Testis (tissue), 3 donors: ENCODE results near the gene FBXW5. TPM values are rescaled to one million over a fixed set of nuclear protein-coding genes. Genes with fewer than 3 reads are reported as not detected.

Experiments
- DNase-seq: peaks from one replicate; pipeline ENCODE4 v3.0.0-alpha.2; 2019
- H3K27ac ChIP-seq, 2 donors: fragments of 200-600 bp; sonication (generic); one replicate each; pipeline ENCODE4 v1.5.1; 2019
- H3K27me3 ChIP-seq: fragments of 200-600 bp; sonication (generic); one replicate; pipeline ENCODE4 v1.5.1; 2019
- H3K36me3 ChIP-seq: fragments of 200-600 bp; sonication (generic); one replicate; pipeline ENCODE4 v1.5.1; 2017; ENCODE audit warnings: low read depth; ENCODE audit errors: missing control alignments
- H3K4me1 ChIP-seq: fragments of 200-600 bp; sonication (generic); one replicate; pipeline ENCODE4 v1.5.1; 2019
- H3K4me3 ChIP-seq, 2 donors: fragments of 200-600 bp; sonication (generic); one replicate each; pipeline ENCODE4 v1.5.1; 2017 to 2019
- H3K9me3 ChIP-seq: fragments of 200-600 bp; sonication (generic); one replicate; pipeline ENCODE4 v1.5.1; 2017
- POLR2A ChIP-seq: fragments of 450-650 bp; IDR thresholded peaks from one replicate; pipeline ENCODE4 v1.6.1; 2017; ENCODE audit warnings: antibody characterized with exemption, mild to moderate bottlenecking, moderate library complexity
- WGBS, 2 donors: methylation state at CpG; one replicate each; pipeline ENCODE4 v1.1.5; 2018; 5-methylcytosine and 5-hydroxymethylcytosine counted together
- intact Hi-C: fragments of 100-400 bp; cut with DNase I; formaldehyde crosslinking; loops from one replicate; pipeline ENCODE4 v1.15.1; 2023; ENCODE audit warnings: low total_unique reads
- polyA plus RNA-seq: library from polyadenylated mRNA; stranded (reverse); fragments of 350-450 nt; fragmentation: Illumina TruSeq; extraction: RNeasy Lipid Tissue Mini Kit (QIAGEN cat#74804); gene quantifications from one replicate; pipeline ENCODE4 v1.2.3, GENCODE V29; 2014; ENCODE audit warnings: low read depth, low replicate concordance; ENCODE audit not compliant: insufficient read depth
- total RNA-seq, 2 donors: library from RNA; depleted of rRNA; stranded (reverse); fragments of >200 nt; gene quantifications; one replicate each; pipeline ENCODE4 v1.2.3, GENCODE V29; 2016
- TF ChIP-seq, protein P1 (sequence below), 3 experiments: fragments of 450-650 bp in 2 of 3; fragments of 200-600 bp in 1 of 3; sonication (generic) in 1 of 3; IDR thresholded peaks; one replicate each; pipeline ENCODE4 v1.5.1; 2016 to 2019; ENCODE audit warnings: antibody characterized with exemption in 3 of 3, mild to moderate bottlenecking in 2 of 3, moderate library complexity in 1 of 3

Gene FBXW5
- total and polyA plus RNA-seq, 3 donors from 2014 or later, result 452 to 749 (median 509) TPM

DNA sequence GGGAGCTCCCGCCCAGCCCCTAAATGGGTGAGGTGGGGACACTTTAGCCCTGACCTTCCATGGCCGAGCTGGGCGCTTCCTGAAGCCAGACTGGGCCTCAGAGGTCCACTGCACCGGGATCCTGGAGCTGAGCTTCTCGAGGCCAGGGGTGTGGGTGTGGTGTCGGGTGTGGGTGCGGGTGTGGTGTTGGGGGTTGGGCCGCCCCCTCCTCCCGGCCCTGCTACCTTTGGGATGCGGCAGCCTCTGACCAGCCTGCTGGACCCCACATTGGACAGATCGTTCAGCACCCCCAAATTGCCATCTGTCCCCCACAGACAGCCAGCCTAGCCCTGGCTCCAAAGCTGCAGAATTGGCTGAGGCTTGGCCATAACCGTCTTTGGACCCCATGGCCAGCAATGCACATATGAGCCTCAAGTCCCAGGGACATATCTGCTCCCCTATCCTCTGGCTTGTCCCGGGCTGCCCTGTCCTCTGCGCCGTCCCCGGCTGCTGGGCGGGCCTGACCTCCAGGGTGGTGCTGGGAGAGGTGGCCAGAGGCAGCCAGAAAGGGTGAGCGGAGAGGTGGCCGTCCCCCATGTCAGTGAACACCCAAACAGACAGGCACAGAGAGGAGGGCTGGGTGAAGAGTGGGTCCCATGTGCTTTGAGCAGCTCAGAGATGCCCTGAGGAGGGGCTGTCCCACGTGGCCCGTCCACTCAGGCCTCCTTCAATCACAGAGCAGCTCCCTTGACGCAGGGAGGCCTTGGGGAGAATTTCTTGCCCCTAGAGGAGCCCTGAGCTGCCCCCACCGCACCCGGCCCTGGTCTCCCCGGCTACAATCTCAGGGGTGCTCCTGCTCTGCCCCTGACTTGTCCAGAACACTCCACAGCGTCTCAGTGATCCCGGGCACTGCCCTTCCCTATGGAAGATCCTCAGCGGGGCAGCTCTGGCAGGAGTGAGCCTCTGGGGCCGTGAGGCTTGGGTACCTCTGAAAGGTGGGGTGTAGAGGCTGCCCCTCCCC, 29.4 kb upstream of the FBXW5 start:
- Histone ChIP-seq H3K4me3 (no peak overlapping the region), H3K9me3 (no peaks in the 10 kb centered on the region), H3K4me1 (peaks cover 75% of the 10 kb centered on the region), H3K27me3 (no peaks in the 10 kb centered on the region), H3K27ac (peak overlapping the region in 1 of 2 donors; percentile 92), H3K36me3 (no peaks in the 10 kb centered on the region)
- DNase-seq, result no peak
- 87 to 89% methylated on average over 17 to 29 of the region's 29 CpGs for WGBS, 2 donors
- TF ChIP-seq POLR2A, result no peak
- intact Hi-C loops, result no loop called here

GRCh38 chr9:136972743-136973142, 28.2 kb upstream of the FBXW5 start:
- H3K4me3 ChIP-seq, result no peak overlapping the region
- WGBS, 2 donors, result 32 to 52% methylated on average over 11 to 13 of the region's 13 CpGs
- DNase-seq, result no peak
- peak overlapping the region; percentile 70 to 76 for H3K27ac ChIP-seq
- no peaks in the 10 kb centered on the region for H3K9me3 ChIP-seq
- H3K36me3 ChIP-seq, result no peaks in the 10 kb centered on the region
- intact Hi-C loops, result no loop called here
- peaks cover 85% of the 10 kb centered on the region for H3K4me1 ChIP-seq
- no peaks in the 10 kb centered on the region for H3K27me3 ChIP-seq
- TF ChIP-seq, protein P1, sequence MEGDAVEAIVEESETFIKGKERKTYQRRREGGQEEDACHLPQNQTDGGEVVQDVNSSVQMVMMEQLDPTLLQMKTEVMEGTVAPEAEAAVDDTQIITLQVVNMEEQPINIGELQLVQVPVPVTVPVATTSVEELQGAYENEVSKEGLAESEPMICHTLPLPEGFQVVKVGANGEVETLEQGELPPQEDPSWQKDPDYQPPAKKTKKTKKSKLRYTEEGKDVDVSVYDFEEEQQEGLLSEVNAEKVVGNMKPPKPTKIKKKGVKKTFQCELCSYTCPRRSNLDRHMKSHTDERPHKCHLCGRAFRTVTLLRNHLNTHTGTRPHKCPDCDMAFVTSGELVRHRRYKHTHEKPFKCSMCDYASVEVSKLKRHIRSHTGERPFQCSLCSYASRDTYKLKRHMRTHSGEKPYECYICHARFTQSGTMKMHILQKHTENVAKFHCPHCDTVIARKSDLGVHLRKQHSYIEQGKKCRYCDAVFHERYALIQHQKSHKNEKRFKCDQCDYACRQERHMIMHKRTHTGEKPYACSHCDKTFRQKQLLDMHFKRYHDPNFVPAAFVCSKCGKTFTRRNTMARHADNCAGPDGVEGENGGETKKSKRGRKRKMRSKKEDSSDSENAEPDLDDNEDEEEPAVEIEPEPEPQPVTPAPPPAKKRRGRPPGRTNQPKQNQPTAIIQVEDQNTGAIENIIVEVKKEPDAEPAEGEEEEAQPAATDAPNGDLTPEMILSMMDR (IDR thresholded peaks at IDR 0.05), result no peak
- TF ChIP-seq POLR2A, result no peak

DNA sequence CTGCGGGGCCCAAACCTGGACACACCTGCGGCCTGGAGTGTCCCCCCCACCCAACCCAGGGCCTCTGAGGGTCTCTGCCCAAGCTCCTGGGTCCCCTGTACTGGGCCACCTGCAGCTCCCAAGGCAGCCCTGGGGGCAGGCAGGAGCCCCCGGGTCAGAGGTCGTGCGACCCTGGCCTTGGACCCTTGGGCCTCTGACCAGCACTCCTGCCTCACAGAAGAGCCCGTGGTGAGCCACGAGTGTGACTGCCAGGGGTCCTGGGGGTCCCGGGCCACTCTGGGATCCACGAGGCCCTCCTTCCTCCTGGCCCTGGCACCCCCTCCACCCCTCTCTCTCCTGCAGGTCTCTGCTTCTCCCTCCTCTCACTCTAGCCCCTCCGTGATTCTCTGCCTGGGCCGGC, 27.8 kb upstream of the FBXW5 start:
- 70 to 71% methylated on average over 2 to 11 of the region's 11 CpGs for WGBS, 2 donors
- H3K27ac ChIP-seq, result peak overlapping the region; percentile 70 to 76
- intact Hi-C loops, result no loop called here
- no peaks in the 10 kb centered on the region for H3K27me3 ChIP-seq
- no peak for TF ChIP-seq POLR2A
- TF ChIP-seq, protein P1 (IDR thresholded peaks at IDR 0.05), result no peak
- no peaks in the 10 kb centered on the region for H3K9me3 ChIP-seq
- no peak for DNase-seq
- H3K4me1 ChIP-seq, result peaks cover 85% of the 10 kb centered on the region
- no peak overlapping the region for H3K4me3 ChIP-seq
- H3K36me3 ChIP-seq, result no peaks in the 10 kb centered on the region

DNA sequence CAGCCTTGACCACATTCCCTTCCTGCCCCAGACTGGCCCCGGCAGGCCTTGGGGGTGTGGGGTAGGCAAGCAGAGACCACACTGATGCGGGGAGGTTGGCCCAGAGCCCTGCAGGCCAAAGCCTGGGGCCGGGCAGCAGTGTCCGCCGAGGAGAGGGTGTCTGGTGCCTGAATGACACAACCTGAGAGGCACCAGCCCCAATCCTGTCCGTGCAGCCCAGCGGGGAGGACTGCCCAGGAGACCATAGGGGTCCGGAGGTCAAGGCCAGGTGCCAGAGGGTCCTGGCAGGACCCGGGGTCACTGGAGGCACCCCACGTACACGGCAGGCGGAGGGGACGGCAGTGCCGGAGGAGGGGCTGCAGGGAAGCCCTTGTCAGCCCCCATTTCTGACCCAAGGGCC, 27.2 kb upstream of the FBXW5 start:
- H3K36me3 ChIP-seq, result no peaks in the 10 kb centered on the region
- intact Hi-C loops, result no loop called here
- H3K27me3 ChIP-seq, result no peaks in the 10 kb centered on the region
- peaks cover 81% of the 10 kb centered on the region for H3K4me1 ChIP-seq
- TF ChIP-seq, protein P1 (IDR thresholded peaks at IDR 0.05), result no peak
- no peak for TF ChIP-seq POLR2A
- no peak for DNase-seq
- WGBS, 2 donors, result 37 to 59% methylated on average over 9 to 14 of the region's 14 CpGs
- H3K27ac ChIP-seq, result peak overlapping the region; percentile 70 to 76
- H3K4me3 ChIP-seq, result no peak overlapping the region
- no peaks in the 10 kb centered on the region for H3K9me3 ChIP-seq

DNA sequence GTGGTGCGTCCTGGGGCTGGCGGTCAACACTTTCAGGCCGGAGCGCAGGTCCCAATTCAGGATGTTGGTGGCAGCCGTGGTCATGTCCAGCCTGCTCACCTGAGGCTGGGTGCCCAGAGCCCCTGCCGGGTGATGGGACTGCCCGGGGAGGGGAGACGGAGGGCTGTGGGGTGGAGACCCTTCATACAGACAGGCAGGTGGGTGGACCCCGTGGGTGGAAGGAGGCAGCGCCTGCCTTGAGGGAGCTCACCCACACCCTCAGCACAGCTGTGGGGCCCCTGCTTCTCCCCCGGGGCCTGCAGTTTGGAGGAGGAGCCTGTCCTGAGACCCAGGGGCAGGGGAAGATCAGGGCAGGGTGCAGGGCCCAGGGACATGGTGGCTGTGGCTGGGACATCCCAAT, 25.8 kb upstream of the FBXW5 start:
- Histone ChIP-seq H3K4me3 (no peak overlapping the region), H3K27ac (peak overlapping the region in 1 of 2 donors; percentile 76), H3K36me3 (no peaks in the 10 kb centered on the region), H3K9me3 (no peaks in the 10 kb centered on the region), H3K27me3 (no peaks in the 10 kb centered on the region), H3K4me1 (peaks cover 77% of the 10 kb centered on the region)
- intact Hi-C loops, result no loop called here
- whole genome bisulfite sequencing, 2 donors, result 76% methylated on average over 11 of the region's 11 CpGs; no CpG with 5 or more reads in 1 of the 2 donors
- DNase-seq, result no peak
- TF ChIP-seq, protein P1 (IDR thresholded peaks at IDR 0.05), result no peak
- no peak for TF ChIP-seq POLR2A
